HepG2 (cell line): Measurements from ENCODE around the gene ERCC5. TPM values are rescaled to one million over a fixed set of nuclear protein-coding genes. Genes with fewer than 3 reads are reported as not detected.

Source experiments
- ATAC-seq: fragments of 200-7000 bp; cut with Tn5 transposase; 3 replicates; pipeline ENCODE4 v1.9.1; 2020; ENCODE audit warnings: mild to moderate bottlenecking, moderate library complexity
- BruUV-seq: library from RNA; stranded (reverse); fragments of 400-500 nt; replicated peaks from 2 replicates; lab custom pipeline; 2021; lab: Mats Ljungman, UMichigan
- CTCF ChIA-PET: fragments of 300-600 bp; formaldehyde crosslinking; extraction: SDS; loops from one replicate; lab custom pipeline; 2021; ENCODE audit warnings: low total read pairs, inconsistent platforms, low intra/inter-chr PET ratio; lab: Yijun Ruan, JAX
- POLR2A ChIA-PET: fragments of 350-600 bp; sonication (Branson Sonifier 250); formaldehyde crosslinking; loops from one replicate; lab custom pipeline; 2020; ENCODE audit warnings: antibody characterized with exemption, inconsistent platforms; lab: Yijun Ruan, JAX
- DNase-seq: peaks from one replicate; pipeline ENCODE4 v3.0.0-alpha.2; 2015; ENCODE audit warnings: low spot score
- FAIRE-seq: peaks from 3 replicates; lab custom pipeline; 2011; peaks lifted over from hg19 to GRCh38; lab: Jason Lieb, UNC
- H2AFZ ChIP-seq: one replicate; pipeline ENCODE4 v1.6.1; 2011; ENCODE audit warnings: low read length, inconsistent platforms
- H3K27ac ChIP-seq: fragments of 300-600 bp; 3 replicates; pipeline ENCODE4 v1.8.0; 2011; ENCODE audit warnings: mixed run types, mild to moderate bottlenecking, mixed read lengths, low read length, inconsistent platforms; ENCODE audit not compliant: insufficient read depth; ENCODE audit errors: extremely low read length
- H3K27me3 ChIP-seq, 2 experiments: fragments of 200-600 bp in 1 of 2; 2 replicates in 1 of 2; 3 replicates in 1 of 2; pipeline versions ENCODE4 v1.6.0 to v1.8.0; 2011; ENCODE audit warnings: low read length in 2 of 2, mild to moderate bottlenecking in 2 of 2, moderate library complexity in 2 of 2, inconsistent platforms in 1 of 2; ENCODE audit not compliant: insufficient read depth in 2 of 2, control insufficient read depth in 1 of 2
- H3K36me3 ChIP-seq, 2 experiments: fragments of 200-600 bp in 1 of 2; replicated peaks in 1 of 2; 2 replicates in 1 of 2; 3 replicates in 1 of 2; pipeline versions ENCODE4 v1.5.1 to v1.8.0; 2011; ENCODE audit warnings: low read length in 2 of 2, inconsistent platforms in 1 of 2; ENCODE audit not compliant: insufficient read depth in 2 of 2, control insufficient read depth in 1 of 2
- H3K4me1 ChIP-seq: 2 replicates; pipeline ENCODE4 v1.5.1; 2012; ENCODE audit warnings: low read length, inconsistent platforms; ENCODE audit not compliant: insufficient read depth
- H3K4me2 ChIP-seq: 2 replicates; pipeline ENCODE4 v1.6.0; 2011; ENCODE audit warnings: low read depth, low read length, inconsistent platforms
- H3K4me3 ChIP-seq, 3 experiments: fragments of 200-600 bp in 1 of 3; sonication (generic), shearing (Covaris generic) in 1 of 3; replicated peaks in 1 of 3; 2 replicates each; pipeline ENCODE4 v1.5.1; 2011 to 2016; ENCODE audit warnings: low read length in 3 of 3, inconsistent platforms in 2 of 3, low read depth in 2 of 3, mild to moderate bottlenecking in 2 of 3, control low read depth in 1 of 3, mixed read lengths in 1 of 3; ENCODE audit not compliant: insufficient read depth in 1 of 3
- H3K79me2 ChIP-seq: one replicate; pipeline ENCODE4 v1.6.1; 2011; ENCODE audit warnings: low read length, inconsistent platforms; ENCODE audit not compliant: insufficient read depth
- H3K9ac ChIP-seq: 2 replicates; pipeline ENCODE4 v1.6.0; 2011; ENCODE audit warnings: mild to moderate bottlenecking, low read depth, low read length, inconsistent platforms; ENCODE audit not compliant: insufficient read depth
- H3K9me3 ChIP-seq: 2 replicates; pipeline ENCODE4 v1.5.1; 2012; ENCODE audit warnings: mild to moderate bottlenecking, low read length
- H4K20me1 ChIP-seq: 2 replicates; pipeline ENCODE4 v1.6.0; 2011; ENCODE audit warnings: inconsistent platforms, mild to moderate bottlenecking, low read length, moderate library complexity; ENCODE audit not compliant: insufficient read depth
- BORCS8-MEF2B ChIP-seq: sonication (generic); formaldehyde crosslinking; IDR thresholded peaks from 2 replicates; pipeline ENCODE4 v1.8.0; 2022; ENCODE audit warnings: mild to moderate bottlenecking, missing genetic modification reagents
- ETV5 ChIP-seq: IDR thresholded peaks from 2 replicates; pipeline ENCODE4 v1.6.1; 2018; ENCODE audit warnings: missing biosample characterization, missing genetic modification reagents, inconsistent platforms, borderline replicate concordance
- GABPA ChIP-seq, 2 experiments: IDR thresholded peaks; 2 replicates each; pipeline ENCODE4 v1.6.1; 2011 to 2016; ENCODE audit warnings: low read depth in 2 of 2, low read length in 1 of 2, missing biosample characterization in 1 of 2, missing genetic modification characterization in 1 of 2
- HHEX ChIP-seq: IDR thresholded peaks from 2 replicates; pipeline ENCODE4 v1.6.1; 2016; ENCODE audit warnings: control low read depth
- JUN ChIP-seq: sonication (generic); formaldehyde crosslinking; IDR thresholded peaks from 2 replicates; pipeline ENCODE4 v1.4.0; 2020; ENCODE audit warnings: mild to moderate bottlenecking, missing genetic modification reagents
- JUND ChIP-seq: sonication (generic); formaldehyde crosslinking; IDR thresholded peaks from 2 replicates; pipeline ENCODE4 v1.8.0; 2022; ENCODE audit warnings: mild to moderate bottlenecking, missing genetic modification reagents
- MED13 ChIP-seq: sonication (generic); formaldehyde crosslinking; IDR thresholded peaks from 2 replicates; pipeline ENCODE4 v1.5.0; 2020; ENCODE audit warnings: missing genetic modification reagents
- POGZ ChIP-seq: sonication (generic); formaldehyde crosslinking; IDR thresholded peaks from 2 replicates; pipeline ENCODE4 v1.4.0; 2020; ENCODE audit warnings: mild to moderate bottlenecking, missing genetic modification reagents
- RARG ChIP-seq: sonication (generic); formaldehyde crosslinking; IDR thresholded peaks from 2 replicates; pipeline ENCODE4 v1.4.0; 2020; ENCODE audit warnings: low read depth, mild to moderate bottlenecking, missing genetic modification reagents
- SALL2 ChIP-seq: sonication (generic); formaldehyde crosslinking; IDR thresholded peaks from 2 replicates; pipeline ENCODE4 v1.8.1; 2023; ENCODE audit warnings: mild to moderate bottlenecking, missing genetic modification reagents, inconsistent platforms
- TMF1 ChIP-seq: sonication (generic); formaldehyde crosslinking; IDR thresholded peaks from 2 replicates; pipeline ENCODE4 v1.8.1; 2022; ENCODE audit warnings: low read depth, missing genetic modification reagents
- YY1 ChIP-seq: IDR thresholded peaks from 2 replicates; pipeline ENCODE4 v1.6.1; 2011; ENCODE audit warnings: low read length, low read depth, moderate library complexity, mild to moderate bottlenecking; ENCODE audit not compliant: insufficient read depth, insufficient replicate concordance
- ZFP41 ChIP-seq: sonication (generic); formaldehyde crosslinking; IDR thresholded peaks from 2 replicates; pipeline ENCODE4 v1.4.0; 2020; ENCODE audit warnings: mild to moderate bottlenecking, missing genetic modification reagents, borderline replicate concordance
- ZNF629 ChIP-seq: sonication (generic); formaldehyde crosslinking; conservative IDR thresholded peaks from 2 replicates; pipeline ENCODE4 v1.5.0; 2020; ENCODE audit warnings: missing genetic modification reagents
- ZSCAN22 ChIP-seq: sonication (generic); formaldehyde crosslinking; IDR thresholded peaks from 2 replicates; pipeline ENCODE4 v1.4.0; 2020; ENCODE audit warnings: mild to moderate bottlenecking, missing genetic modification reagents
- ZSCAN9 ChIP-seq: IDR thresholded peaks from 2 replicates; pipeline ENCODE4 v1.6.1; 2016; ENCODE audit warnings: borderline replicate concordance
- WGBS: methylation state at CpG from one replicate; pipeline ENCODE4 v1.1.6; 2017; ENCODE audit warnings: low lambda C conversion rate; 5-methylcytosine and 5-hydroxymethylcytosine counted together
- in situ Hi-C: cut with HindIII; loops from 2 replicates; pipeline ENCODE4 v1.10.0; 2017; ENCODE audit warnings: low pct_unique_long_range_greater_than_20kb; ENCODE audit not compliant: extremely low pct_ligation_motif_present
- intact Hi-C: fragments of 100-400 bp; cut with micrococcal nuclease; formaldehyde crosslinking; loops from one replicate; pipeline ENCODE4 v1.10.0; 2022; ENCODE audit not compliant: unreplicated experiment
- polyA plus RNA-seq, 8 experiments: library from polyadenylated mRNA; depleted of rRNA in 3 of 8; stranded (reverse) in 7 of 8; unstranded in 1 of 8; fragments of >200 nt; fragmentation: Illumina TruSeq in 4 of 8; extraction: Trizol in 4 of 8; gene quantifications; 2 replicates each; pipeline versions ENCODE4 v1.2.1 to v1.2.3, GENCODE V29; 2011 to 2016; ENCODE audit warnings: low read depth in 4 of 8, missing spikeins in 1 of 8, mixed read lengths in 1 of 8; ENCODE audit not compliant: insufficient read depth in 1 of 8
- total RNA-seq, 5 experiments: library from RNA; depleted of rRNA; stranded (reverse); fragments of >200 nt; fragmentation: Illumina TruSeq; extraction: Trizol; gene quantifications; 2 replicates each; pipeline ENCODE4 v1.2.3, GENCODE V29; 2016; ENCODE audit warnings: low read depth in 1 of 5
- TF ChIP-seq, protein P1 (sequence below): sonication (generic); formaldehyde crosslinking; IDR thresholded peaks from 2 replicates; pipeline ENCODE4 v1.4.0; 2020; ENCODE audit warnings: missing genetic modification reagents
- TF ChIP-seq, protein P2 (sequence below): sonication (generic); formaldehyde crosslinking; IDR thresholded peaks from 2 replicates; pipeline ENCODE4 v1.5.0; 2020; ENCODE audit warnings: mild to moderate bottlenecking, missing genetic modification reagents

The ERCC5 gene
- total and polyA plus RNA-seq, 2 of the 13 experiments (the other 11 are each of a cell fraction or from before 2014, with no cell fraction given), result 12.9 to 35.5 TPM

- TF ChIP-seq, protein P1, sequence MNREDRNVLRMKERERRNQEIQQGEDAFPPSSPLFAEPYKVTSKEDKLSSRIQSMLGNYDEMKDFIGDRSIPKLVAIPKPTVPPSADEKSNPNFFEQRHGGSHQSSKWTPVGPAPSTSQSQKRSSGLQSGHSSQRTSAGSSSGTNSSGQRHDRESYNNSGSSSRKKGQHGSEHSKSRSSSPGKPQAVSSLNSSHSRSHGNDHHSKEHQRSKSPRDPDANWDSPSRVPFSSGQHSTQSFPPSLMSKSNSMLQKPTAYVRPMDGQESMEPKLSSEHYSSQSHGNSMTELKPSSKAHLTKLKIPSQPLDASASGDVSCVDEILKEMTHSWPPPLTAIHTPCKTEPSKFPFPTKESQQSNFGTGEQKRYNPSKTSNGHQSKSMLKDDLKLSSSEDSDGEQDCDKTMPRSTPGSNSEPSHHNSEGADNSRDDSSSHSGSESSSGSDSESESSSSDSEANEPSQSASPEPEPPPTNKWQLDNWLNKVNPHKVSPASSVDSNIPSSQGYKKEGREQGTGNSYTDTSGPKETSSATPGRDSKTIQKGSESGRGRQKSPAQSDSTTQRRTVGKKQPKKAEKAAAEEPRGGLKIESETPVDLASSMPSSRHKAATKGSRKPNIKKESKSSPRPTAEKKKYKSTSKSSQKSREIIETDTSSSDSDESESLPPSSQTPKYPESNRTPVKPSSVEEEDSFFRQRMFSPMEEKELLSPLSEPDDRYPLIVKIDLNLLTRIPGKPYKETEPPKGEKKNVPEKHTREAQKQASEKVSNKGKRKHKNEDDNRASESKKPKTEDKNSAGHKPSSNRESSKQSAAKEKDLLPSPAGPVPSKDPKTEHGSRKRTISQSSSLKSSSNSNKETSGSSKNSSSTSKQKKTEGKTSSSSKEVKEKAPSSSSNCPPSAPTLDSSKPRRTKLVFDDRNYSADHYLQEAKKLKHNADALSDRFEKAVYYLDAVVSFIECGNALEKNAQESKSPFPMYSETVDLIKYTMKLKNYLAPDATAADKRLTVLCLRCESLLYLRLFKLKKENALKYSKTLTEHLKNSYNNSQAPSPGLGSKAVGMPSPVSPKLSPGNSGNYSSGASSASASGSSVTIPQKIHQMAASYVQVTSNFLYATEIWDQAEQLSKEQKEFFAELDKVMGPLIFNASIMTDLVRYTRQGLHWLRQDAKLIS, result no peak
- TF ChIP-seq JUND (CRISPR knock-in tag), result no peak
- no peak for TF ChIP-seq JUN (CRISPR knock-in tag)
- no peak for TF ChIP-seq BORCS8-MEF2B (CRISPR knock-in tag)
- TF ChIP-seq POGZ (CRISPR knock-in tag), result no peak
Measured at GRCh38 chr13:102836471-102836870, 9.4 kb upstream of the ERCC5 start (continued).

- H4K20me1 ChIP-seq, result no peaks in the 10 kb centered on the region
- intact Hi-C loops (no loop called here), in situ Hi-C loops (no loop called here)
- H3K79me2 ChIP-seq, result no peaks in the 10 kb centered on the region
- DNase-seq, result no peak
- H3K27me3 ChIP-seq, result no peaks in the 10 kb centered on the region
- ChIA-PET CTCF (no interaction called here), POLR2A (no interaction called here)
- no peak overlapping the region for H3K27ac ChIP-seq
- peaks cover 0 to 31% of the 10 kb centered on the region in 2 experiments; a peak in 3 of 5 replicates for H3K36me3 ChIP-seq
- no peaks in the 10 kb centered on the region for H3K9me3 ChIP-seq
- ATAC-seq, result no peak
- H3K4me2 ChIP-seq, result no peak overlapping the region
- H2AFZ ChIP-seq, result no peak overlapping the region
- TF ChIP-seq GABPA (IDR thresholded peaks at IDR 0.05; ENCODE audit: low read depth, low read length), result no peak
- TF ChIP-seq GABPA (CRISPR knock-in tag; IDR thresholded peaks at IDR 0.05; ENCODE audit: low read depth), result no peak
- no peak for TF ChIP-seq ZSCAN9 (CRISPR knock-in tag)
- TF ChIP-seq TMF1 (CRISPR knock-in tag), result no peak
- no peak for TF ChIP-seq ZSCAN22 (CRISPR knock-in tag)
- no peak for TF ChIP-seq HHEX
- no peak for TF ChIP-seq RARG (CRISPR knock-in tag)
- TF ChIP-seq ZNF629 (CRISPR knock-in tag), result no peak
- TF ChIP-seq YY1, result no peak
- TF ChIP-seq ZFP41 (CRISPR knock-in tag), result no peak
- no peak for TF ChIP-seq SALL2 (CRISPR knock-in tag)
- TF ChIP-seq, protein P2, sequence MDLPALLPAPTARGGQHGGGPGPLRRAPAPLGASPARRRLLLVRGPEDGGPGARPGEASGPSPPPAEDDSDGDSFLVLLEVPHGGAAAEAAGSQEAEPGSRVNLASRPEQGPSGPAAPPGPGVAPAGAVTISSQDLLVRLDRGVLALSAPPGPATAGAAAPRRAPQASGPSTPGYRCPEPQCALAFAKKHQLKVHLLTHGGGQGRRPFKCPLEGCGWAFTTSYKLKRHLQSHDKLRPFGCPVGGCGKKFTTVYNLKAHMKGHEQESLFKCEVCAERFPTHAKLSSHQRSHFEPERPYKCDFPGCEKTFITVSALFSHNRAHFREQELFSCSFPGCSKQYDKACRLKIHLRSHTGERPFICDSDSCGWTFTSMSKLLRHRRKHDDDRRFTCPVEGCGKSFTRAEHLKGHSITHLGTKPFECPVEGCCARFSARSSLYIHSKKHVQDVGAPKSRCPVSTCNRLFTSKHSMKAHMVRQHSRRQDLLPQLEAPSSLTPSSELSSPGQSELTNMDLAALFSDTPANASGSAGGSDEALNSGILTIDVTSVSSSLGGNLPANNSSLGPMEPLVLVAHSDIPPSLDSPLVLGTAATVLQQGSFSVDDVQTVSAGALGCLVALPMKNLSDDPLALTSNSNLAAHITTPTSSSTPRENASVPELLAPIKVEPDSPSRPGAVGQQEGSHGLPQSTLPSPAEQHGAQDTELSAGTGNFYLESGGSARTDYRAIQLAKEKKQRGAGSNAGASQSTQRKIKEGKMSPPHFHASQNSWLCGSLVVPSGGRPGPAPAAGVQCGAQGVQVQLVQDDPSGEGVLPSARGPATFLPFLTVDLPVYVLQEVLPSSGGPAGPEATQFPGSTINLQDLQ, result no peak
- TF ChIP-seq ETV5 (CRISPR knock-in tag), result no peak
- no peak for TF ChIP-seq MED13 (CRISPR knock-in tag)
- FAIRE-seq, result no peak
- H3K4me3 ChIP-seq, result no peak overlapping the region
- H3K9ac ChIP-seq, result no peak overlapping the region
- no TSS peak for BruUV-seq
- WGBS, result 97% methylated on average over 1 of the region's 1 CpG
- H3K4me1 ChIP-seq, result no peaks in the 10 kb centered on the region
Measured at GRCh38 chr13:102838273-102838672, 7.6 kb upstream of the ERCC5 start.
